Thoracic aorta (tissue), 2 donors: Measurements from ENCODE around the gene TMCC1. TPM values are rescaled to one million over a fixed set of nuclear protein-coding genes. Genes with fewer than 3 reads are reported as not detected.

ENCODE experiments used
- ATAC-seq: fragments of 150-250 bp; one replicate; pipeline ENCODE4 v1.8.0; 2017; ENCODE audit warnings: low read depth; ENCODE audit not compliant: insufficient number of reproducible peaks, low FRiP score
- DNase-seq: peaks from one replicate; pipeline ENCODE4 v3.0.0-alpha.2; 2020; ENCODE audit warnings: low spot score
- H3K27ac ChIP-seq, 2 donors: fragments of 200-600 bp; sonication (generic); 1 replicate in 1 of 2; 2 replicates in 1 of 2; pipeline ENCODE4 v1.5.1; 2016; ENCODE audit warnings: mild to moderate bottlenecking in 2 of 2, moderate library complexity in 2 of 2
- H3K27me3 ChIP-seq: fragments of 200-600 bp; sonication (generic); replicated peaks from 2 replicates; pipeline ENCODE4 v1.6.0; 2016; ENCODE audit warnings: mild to moderate bottlenecking; ENCODE audit not compliant: insufficient read depth
- H3K36me3 ChIP-seq: fragments of 200-600 bp; sonication (generic); one replicate; pipeline ENCODE4 v1.5.1; 2016
- H3K4me1 ChIP-seq, 2 donors: fragments of 200-600 bp; sonication (generic); 1 replicate in 1 of 2; 2 replicates in 1 of 2; pipeline versions ENCODE4 v1.5.1 to v1.6.0; 2016; ENCODE audit warnings: low read depth in 2 of 2, mild to moderate bottlenecking in 1 of 2; ENCODE audit not compliant: control insufficient read depth in 1 of 2
- H3K4me3 ChIP-seq: fragments of 200-600 bp; sonication (generic); 2 replicates; pipeline ENCODE4 v1.5.1; 2016; ENCODE audit warnings: mild to moderate bottlenecking
- H3K9me3 ChIP-seq: fragments of 200-600 bp; sonication (generic); 2 replicates; pipeline ENCODE4 v1.5.1; 2016
- CTCF ChIP-seq: fragments of 200-600 bp; sonication (generic); IDR thresholded peaks from one replicate; pipeline ENCODE4 v1.5.1; 2019; ENCODE audit warnings: antibody characterized with exemption
- total RNA-seq, 2 donors: library from RNA; depleted of rRNA; stranded (reverse); fragments of >200 nt; gene quantifications; one replicate each; pipeline versions ENCODE4 v1.1.0 to v1.2.3, GENCODE V29; 2016

TMCC1 gene
- total RNA-seq, 2 donors from 2014 or later, result 16.9 to 17.7 TPM

- H3K27me3 ChIP-seq, result no peaks in the 10 kb centered on the region
- H3K27ac ChIP-seq, result no peak overlapping the region
- DNase-seq, result no peak
- no peaks in the 10 kb centered on the region for H3K36me3 ChIP-seq
- H3K4me3 ChIP-seq, result no peak overlapping the region
- TF ChIP-seq CTCF, result no peak
- H3K4me1 ChIP-seq, result no peaks in the 10 kb centered on the region
- ATAC-seq, result no peak
- peaks cover 2% of the 10 kb centered on the region for H3K9me3 ChIP-seq
Measured at GRCh38 chr3:129927072-129927471, 33.6 kb upstream of the TMCC1 start.

GRCh38 chr3:129919806-129920205, 26.3 kb upstream of the TMCC1 start:
- no peaks in the 10 kb centered on the region for H3K36me3 ChIP-seq
- ATAC-seq (no peak), DNase-seq (no peak)
- no peak overlapping the region for H3K4me3 ChIP-seq
- peaks cover 34% of the 10 kb centered on the region for H3K9me3 ChIP-seq
- H3K4me1 ChIP-seq, result no peaks in the 10 kb centered on the region
- no peak overlapping the region for H3K27ac ChIP-seq
- TF ChIP-seq CTCF, result no peak
- H3K27me3 ChIP-seq, result no peaks in the 10 kb centered on the region

- no peaks in the 10 kb centered on the region for H3K4me1 ChIP-seq
- H3K36me3 ChIP-seq, result no peaks in the 10 kb centered on the region
- no peak for TF ChIP-seq CTCF
- H3K27me3 ChIP-seq, result no peaks in the 10 kb centered on the region
- H3K27ac ChIP-seq, result no peak overlapping the region
- no peak for DNase-seq
- H3K4me3 ChIP-seq, result no peak overlapping the region
- ATAC-seq, result no peak
- H3K9me3 ChIP-seq, result peaks cover 34% of the 10 kb centered on the region
Measured at GRCh38 chr3:129919357-129919756, 25.8 kb upstream of the TMCC1 start.

- H3K27ac ChIP-seq, result no peak overlapping the region
- no peak for TF ChIP-seq CTCF
- H3K9me3 ChIP-seq, result peaks cover 34% of the 10 kb centered on the region
- no peaks in the 10 kb centered on the region for H3K27me3 ChIP-seq
- H3K36me3 ChIP-seq, result no peaks in the 10 kb centered on the region
- H3K4me1 ChIP-seq, result no peaks in the 10 kb centered on the region
- ATAC-seq, result no peak
- H3K4me3 ChIP-seq, result no peak overlapping the region
- no peak for DNase-seq
Measured at GRCh38 chr3:129918461-129918860, 24.9 kb upstream of the TMCC1 start.

- TF ChIP-seq CTCF, result no peak
- no peak overlapping the region for H3K27ac ChIP-seq
Measured at GRCh38 chr3:129917423-129918007, 24.0 kb upstream of the TMCC1 start.

More at GRCh38 chr3:129917423-129918007, 24.0 kb upstream of the TMCC1 start:
- ATAC-seq (no peak), DNase-seq (no peak)
- Histone ChIP-seq H3K36me3 (no peaks in the 10 kb centered on the region), H3K4me3 (no peak overlapping the region), H3K27me3 (no peaks in the 10 kb centered on the region), H3K9me3 (peaks cover 31% of the 10 kb centered on the region), H3K4me1 (no peaks in the 10 kb centered on the region)
